SU-DHL-6 (cell line): ENCODE data around the gene TAT.

Experiments
- H2AFZ ChIP-seq: fragments of 200-600 bp; sonication (generic); 2 replicates; pipeline ENCODE4 v1.6.1; 2014; ENCODE audit warnings: low read depth, mild to moderate bottlenecking, moderate library complexity, mixed read lengths, antibody characterized with exemption, low read length; ENCODE audit not compliant: severe bottlenecking
- H3F3A ChIP-seq: fragments of 200-600 bp; shearing (Covaris generic); 2 replicates; pipeline ENCODE4 v1.6.0; 2016; ENCODE audit warnings: antibody characterized with exemption, mild to moderate bottlenecking; ENCODE audit not compliant: insufficient read depth
- H3K27ac ChIP-seq: fragments of 200-600 bp; sonication (generic); 2 replicates; pipeline ENCODE4 v1.5.1; 2016; ENCODE audit warnings: low read depth, mild to moderate bottlenecking, low read length, moderate library complexity, mixed read lengths
- H3K27me3 ChIP-seq: fragments of 200-600 bp; sonication (generic), shearing (Covaris generic); 2 replicates; pipeline ENCODE4 v1.6.0; 2014; ENCODE audit warnings: mild to moderate bottlenecking, low read length
- H3K36me3 ChIP-seq: fragments of 200-600 bp; sonication (generic); 2 replicates; pipeline ENCODE4 v1.6.1; 2014; ENCODE audit warnings: mild to moderate bottlenecking, low read length, mixed read lengths
- H3K4me2 ChIP-seq: fragments of 300-600, 200-600 bp; shearing (Covaris generic), sonication (generic); 2 replicates; pipeline ENCODE4 v1.6.0; 2014; ENCODE audit warnings: low read length, low read depth, mild to moderate bottlenecking; ENCODE audit not compliant: poor library complexity, severe bottlenecking
- H3K4me3 ChIP-seq: fragments of 200-600 bp; sonication (generic); 2 replicates; pipeline ENCODE4 v1.5.1; 2014; ENCODE audit warnings: antibody characterized with exemption, low read length, mild to moderate bottlenecking, mixed read lengths; ENCODE audit not compliant: insufficient read depth, poor library complexity, severe bottlenecking
- H3K79me2 ChIP-seq: fragments of 200-600 bp; sonication (generic); 2 replicates; pipeline ENCODE4 v1.6.1; 2014; ENCODE audit warnings: mild to moderate bottlenecking, low read length, moderate library complexity; ENCODE audit not compliant: insufficient read depth
- H3K9ac ChIP-seq: fragments of 200-600 bp; sonication (generic); 2 replicates; pipeline ENCODE4 v1.7.0; 2014; ENCODE audit warnings: mild to moderate bottlenecking, low read length
- H3K9me2 ChIP-seq: fragments of 200-600 bp; sonication (generic); replicated peaks from 2 replicates; pipeline ENCODE4 v1.6.1; 2014; ENCODE audit warnings: low read length; ENCODE audit not compliant: insufficient read depth
- H3K9me3 ChIP-seq: fragments of 200-600 bp; sonication (generic); 2 replicates; pipeline ENCODE4 v1.6.1; 2014; ENCODE audit warnings: low read length, mixed read lengths; ENCODE audit not compliant: insufficient read depth
- H4K20me1 ChIP-seq: fragments of 200-600 bp; sonication (generic); 2 replicates; pipeline ENCODE4 v1.6.1; 2014; ENCODE audit warnings: low read depth, mild to moderate bottlenecking, antibody characterized with exemption, low read length, moderate library complexity, mixed read lengths
- EZH2phosphoT487 ChIP-seq: fragments of 200-600 bp; sonication (generic), shearing (Covaris generic); conservative IDR thresholded peaks from 2 replicates; pipeline ENCODE4 v1.6.1; 2018; ENCODE audit warnings: mild to moderate bottlenecking, antibody characterized with exemption, low read length, moderate library complexity, mixed read lengths
- TF ChIP-seq, protein P1 (sequence below): fragments of 200-600 bp; sonication (generic); IDR thresholded peaks from one replicate; pipeline ENCODE4 v1.5.1; 2017; ENCODE audit warnings: antibody characterized with exemption, mild to moderate bottlenecking, low read length, moderate library complexity; ENCODE audit not compliant: insufficient read depth, poor library complexity, severe bottlenecking

The TAT gene

DNA sequence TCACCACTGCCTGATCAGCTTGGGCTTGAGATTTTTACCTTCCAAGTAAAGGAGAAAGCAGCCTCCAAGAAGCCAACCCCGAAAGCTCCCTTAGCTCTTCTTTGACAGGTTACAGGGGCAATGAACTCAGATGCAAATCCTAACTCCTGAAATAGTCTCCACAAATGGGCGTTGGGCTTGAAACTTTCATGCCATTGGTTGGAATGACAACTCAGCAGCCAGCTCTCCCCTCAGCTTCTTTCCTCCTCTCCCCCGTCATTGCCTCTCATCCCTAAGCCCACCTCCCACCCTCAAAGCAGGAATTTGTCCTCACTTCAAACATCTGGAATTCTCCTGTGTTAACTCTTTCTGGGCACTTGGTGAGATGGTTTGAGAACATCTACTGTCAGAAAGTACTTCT, at the start of gene TAT:
Gene TAT, minus strand, starts transcription at position 122 of the 400 bp plus-strand sequence. CDS start 677 bp downstream, outside the sequence.
- Histone ChIP-seq H3K4me3 (no peak within 1 kb of the TSS), H4K20me1 (no peaks in the 10 kb centered on the region), H3K79me2 (no peaks in the 10 kb centered on the region), H3K36me3 (no peaks in the 10 kb centered on the region), H3K9me3 (no peaks in the 10 kb centered on the region), H3K27me3 (no peaks in the 10 kb centered on the region), H2AFZ (no peak within 1 kb of the TSS), H3K4me2 (no peak within 1 kb of the TSS), H3K9ac (no peak within 1 kb of the TSS), H3F3A (no peaks in the 10 kb centered on the region), H3K9me2 (no peaks in the 10 kb centered on the region), H3K27ac (no peak within 1 kb of the TSS)
- no peak for TF ChIP-seq EZH2phosphoT487
- TF ChIP-seq, protein P1, sequence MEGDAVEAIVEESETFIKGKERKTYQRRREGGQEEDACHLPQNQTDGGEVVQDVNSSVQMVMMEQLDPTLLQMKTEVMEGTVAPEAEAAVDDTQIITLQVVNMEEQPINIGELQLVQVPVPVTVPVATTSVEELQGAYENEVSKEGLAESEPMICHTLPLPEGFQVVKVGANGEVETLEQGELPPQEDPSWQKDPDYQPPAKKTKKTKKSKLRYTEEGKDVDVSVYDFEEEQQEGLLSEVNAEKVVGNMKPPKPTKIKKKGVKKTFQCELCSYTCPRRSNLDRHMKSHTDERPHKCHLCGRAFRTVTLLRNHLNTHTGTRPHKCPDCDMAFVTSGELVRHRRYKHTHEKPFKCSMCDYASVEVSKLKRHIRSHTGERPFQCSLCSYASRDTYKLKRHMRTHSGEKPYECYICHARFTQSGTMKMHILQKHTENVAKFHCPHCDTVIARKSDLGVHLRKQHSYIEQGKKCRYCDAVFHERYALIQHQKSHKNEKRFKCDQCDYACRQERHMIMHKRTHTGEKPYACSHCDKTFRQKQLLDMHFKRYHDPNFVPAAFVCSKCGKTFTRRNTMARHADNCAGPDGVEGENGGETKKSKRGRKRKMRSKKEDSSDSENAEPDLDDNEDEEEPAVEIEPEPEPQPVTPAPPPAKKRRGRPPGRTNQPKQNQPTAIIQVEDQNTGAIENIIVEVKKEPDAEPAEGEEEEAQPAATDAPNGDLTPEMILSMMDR, result no peak

DNA sequence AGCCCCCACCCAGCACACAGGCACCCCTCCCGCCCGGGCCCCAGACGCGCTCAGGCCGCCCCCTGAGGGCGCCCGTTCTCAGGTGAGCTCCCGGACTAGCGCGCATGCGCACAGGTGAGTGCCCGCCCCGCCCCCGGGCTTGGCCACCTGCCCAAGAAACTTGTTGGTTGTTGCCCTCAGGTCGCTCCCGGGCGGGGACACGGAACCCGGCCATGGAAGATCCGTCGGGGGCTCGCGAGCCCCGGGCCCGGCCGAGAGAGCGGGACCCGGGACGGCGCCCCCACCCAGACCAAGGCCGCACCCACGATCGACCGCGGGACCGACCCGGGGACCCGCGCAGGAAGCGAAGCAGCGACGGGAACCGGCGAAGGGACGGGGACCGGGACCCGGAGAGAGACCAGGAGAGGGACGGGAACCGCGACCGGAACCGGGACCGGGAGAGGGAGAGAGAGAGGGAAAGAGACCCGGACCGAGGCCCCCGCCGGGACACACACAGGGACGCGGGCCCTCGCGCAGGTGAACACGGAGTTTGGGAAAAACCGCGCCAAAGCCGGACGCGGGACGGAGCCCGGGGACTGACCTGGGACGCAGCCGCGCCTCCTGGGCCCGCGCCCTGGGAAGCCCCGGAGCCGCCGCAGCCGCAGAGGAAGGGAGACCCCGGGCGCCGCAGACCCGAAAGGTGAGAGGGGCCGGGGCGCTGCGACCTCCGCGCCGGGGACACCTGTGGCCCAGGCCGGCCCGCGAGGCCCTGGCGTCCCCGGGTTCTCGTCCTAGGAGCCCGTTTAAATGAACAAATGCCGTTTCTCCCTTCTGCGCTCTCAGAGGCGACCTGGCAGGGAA, 49.3 kb upstream of the TAT start, which contains the start of gene MARVELD3:
Gene MARVELD3, plus strand, starts transcription at position 167 of the 840 bp plus-strand sequence. Its CDS starts 46 bp downstream, at position 213.
- H3K4me3 ChIP-seq, result no peak within 1 kb of the TSS
- H3F3A ChIP-seq, result no peaks in the 10 kb centered on the region
- H3K79me2 ChIP-seq, result no peaks in the 10 kb centered on the region
- TF ChIP-seq, protein P1, result no peak
- no peak for TF ChIP-seq EZH2phosphoT487
- H4K20me1 ChIP-seq, result no peaks in the 10 kb centered on the region
- no peak within 1 kb of the TSS for H3K27ac ChIP-seq
- no peak within 1 kb of the TSS for H2AFZ ChIP-seq
- H3K9me3 ChIP-seq, result no peaks in the 10 kb centered on the region
- H3K9ac ChIP-seq, result no peak within 1 kb of the TSS
- no peak within 1 kb of the TSS for H3K4me2 ChIP-seq
- no peaks in the 10 kb centered on the region for H3K9me2 ChIP-seq
- H3K27me3 ChIP-seq, result no peaks in the 10 kb centered on the region
- no peaks in the 10 kb centered on the region for H3K36me3 ChIP-seq

DNA sequence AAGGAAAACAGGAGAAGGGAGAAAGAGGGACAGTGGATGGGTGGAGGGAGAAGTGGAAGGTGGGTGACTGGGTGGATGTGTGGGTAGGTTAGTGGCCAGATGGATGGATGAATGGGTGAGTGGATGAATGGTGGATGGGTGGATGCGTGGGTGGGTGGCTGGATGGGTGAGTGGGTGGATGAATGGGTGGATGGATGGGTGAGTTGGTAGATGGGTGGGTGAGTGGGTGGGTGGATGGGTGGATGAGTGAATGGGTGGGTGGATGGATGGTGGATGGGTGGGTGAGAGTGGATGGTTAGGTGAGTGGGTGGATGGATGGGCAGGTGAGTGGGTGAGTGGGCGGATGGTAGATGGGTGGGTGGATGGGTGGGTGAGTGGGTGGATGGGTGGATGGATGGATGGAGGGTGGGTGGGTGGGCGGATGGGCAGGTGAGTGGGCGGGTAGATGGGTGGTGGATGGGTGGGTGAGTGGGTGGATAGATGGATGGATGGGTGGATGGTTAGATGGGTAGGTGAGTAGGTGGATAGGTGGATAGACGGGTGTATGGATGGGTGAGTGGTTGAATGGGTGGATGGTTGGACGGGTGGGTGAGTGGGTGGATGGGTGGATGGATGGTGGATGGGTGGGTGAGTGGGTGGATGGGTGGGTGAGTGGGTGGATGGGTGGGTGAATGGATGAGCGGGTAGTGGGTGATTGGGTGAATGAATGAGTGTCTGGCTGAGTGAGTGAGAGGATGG, 48.4 kb upstream of the TAT start:
- no peaks in the 10 kb centered on the region for H3K9me3 ChIP-seq
- H3F3A ChIP-seq, result no peaks in the 10 kb centered on the region
- H3K36me3 ChIP-seq, result no peaks in the 10 kb centered on the region
- no peaks in the 10 kb centered on the region for H4K20me1 ChIP-seq
- no peaks in the 10 kb centered on the region for H3K9me2 ChIP-seq
- no peak overlapping the region for H2AFZ ChIP-seq
- no peak overlapping the region for H3K4me2 ChIP-seq
- H3K27me3 ChIP-seq, result no peaks in the 10 kb centered on the region
- H3K79me2 ChIP-seq, result no peaks in the 10 kb centered on the region
- no peak for TF ChIP-seq EZH2phosphoT487
- TF ChIP-seq, protein P1, result no peak
- H3K4me3 ChIP-seq, result no peak overlapping the region
- no peak overlapping the region for H3K9ac ChIP-seq
- no peak overlapping the region for H3K27ac ChIP-seq
